HG03354 (cell line): Measurements from ENCODE around the gene DPYSL3.

ENCODE experiments used
- ATAC-seq: cut with Tn5 transposase; IDR thresholded peaks from one replicate; pipeline ENCODE4 v1.9.1; 2021; ENCODE audit warnings: mild to moderate bottlenecking; ENCODE audit not compliant: unreplicated experiment, poor library complexity, severe bottlenecking

Gene DPYSL3

GRCh38 chr5:147479949-147480348, 29.9 kb downstream of the DPYSL3 start:
- no peak for ATAC-seq

DNA sequence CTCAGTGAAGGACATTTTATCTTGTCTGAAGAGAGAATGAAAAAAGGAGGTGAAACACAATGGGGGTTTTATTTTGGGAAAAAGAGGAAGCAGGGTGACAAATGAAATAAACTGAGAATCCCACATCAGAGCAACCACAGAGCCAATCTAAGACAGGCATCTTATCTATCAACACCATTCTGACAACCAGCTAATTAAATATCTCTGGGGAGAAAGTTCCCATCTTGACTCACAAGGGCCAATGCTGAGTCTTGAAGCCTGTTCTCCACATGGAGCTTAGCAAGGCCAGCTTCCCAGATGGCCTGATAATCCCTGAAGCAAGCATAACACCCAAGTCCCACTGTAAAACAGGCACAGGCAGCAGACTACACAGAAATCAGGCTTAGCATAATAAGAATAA, 30.4 kb downstream of the DPYSL3 start:
- ATAC-seq, result no peak

DNA sequence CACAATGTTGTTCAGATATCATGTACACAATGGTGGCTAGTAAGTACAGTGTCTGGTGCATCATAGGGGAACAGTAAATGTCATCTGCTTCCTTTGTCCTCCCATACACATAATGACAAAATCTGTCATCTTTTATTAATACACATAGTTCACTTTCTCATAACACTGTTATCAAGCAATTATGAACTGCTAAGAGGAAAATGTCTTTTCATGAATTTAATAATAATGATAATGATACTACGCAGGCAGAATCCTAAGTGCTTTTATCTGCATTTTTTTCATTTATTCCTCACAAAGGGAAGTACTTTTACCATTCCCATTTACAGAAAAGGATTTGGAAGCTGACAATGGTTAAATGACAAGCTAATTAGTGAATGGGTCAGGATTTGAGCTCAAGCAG, 35.7 kb downstream of the DPYSL3 start:
- no peak for ATAC-seq

DNA sequence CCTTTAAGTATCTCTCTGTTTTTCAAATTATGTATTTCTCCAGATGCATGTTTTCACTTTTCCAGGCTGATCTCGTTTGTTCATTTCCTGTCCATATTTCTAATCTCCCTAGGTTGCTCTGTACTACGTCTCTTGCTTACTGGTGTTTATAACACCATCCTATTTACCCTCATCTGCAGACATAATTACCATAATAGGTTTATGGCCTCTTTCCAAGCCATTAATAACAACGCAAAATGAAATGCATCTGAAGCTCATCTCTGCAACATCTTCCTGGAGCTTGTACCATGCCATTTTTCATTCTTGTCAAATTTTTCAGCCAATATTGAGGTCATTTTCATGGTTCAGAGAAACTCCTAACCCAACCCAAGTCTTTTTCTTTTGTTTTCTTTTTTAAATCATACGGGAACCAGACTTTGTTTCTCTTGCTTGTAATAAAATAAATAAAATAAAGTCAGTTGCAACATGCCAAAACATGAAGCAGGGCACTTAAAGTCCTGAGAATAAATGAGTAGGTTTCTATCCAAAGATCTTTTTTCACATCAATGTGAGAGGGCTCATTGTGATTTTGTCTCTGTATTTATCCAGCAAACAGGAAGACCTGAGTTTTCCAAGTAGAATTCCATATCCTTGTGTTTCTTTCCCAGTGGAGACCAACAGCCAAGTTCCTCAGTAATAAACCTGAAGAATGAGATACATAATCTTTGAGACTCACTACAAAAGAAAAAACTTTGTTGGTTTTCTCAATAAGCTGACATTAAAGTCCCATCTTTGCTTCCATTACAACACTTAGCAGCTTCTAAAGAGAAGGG, 37.0 kb downstream of the DPYSL3 start:
- ATAC-seq, result no peak

DNA sequence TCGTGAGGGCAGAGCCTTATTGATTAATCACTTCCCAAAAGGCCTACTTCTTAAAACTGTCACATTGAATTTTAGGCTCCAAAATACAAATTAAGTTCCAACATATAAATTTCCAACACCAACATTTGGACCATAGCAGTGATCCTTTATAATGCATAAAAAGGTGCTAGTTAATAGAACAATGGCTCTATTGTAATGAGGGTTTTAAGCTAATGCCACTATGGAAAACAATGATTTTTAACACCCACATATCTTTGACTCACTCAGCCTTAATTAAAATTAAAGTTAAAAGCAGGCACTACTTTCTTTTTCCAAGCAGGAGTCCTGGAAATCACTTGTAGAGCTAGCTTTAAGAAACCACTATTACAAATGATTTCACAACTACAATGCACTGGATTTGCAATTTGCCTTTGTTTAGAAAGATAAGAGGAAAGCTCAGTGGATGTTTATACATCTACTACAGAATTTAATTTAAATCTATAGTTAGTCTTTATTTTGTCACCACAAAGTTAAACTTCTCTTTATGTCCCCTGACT, 41.8 kb downstream of the DPYSL3 start:
- no peak for ATAC-seq

- no peak for ATAC-seq
These were observed 43.4 kb downstream of the DPYSL3 start for GRCh38 chr5:147466360-147466980.

DNA sequence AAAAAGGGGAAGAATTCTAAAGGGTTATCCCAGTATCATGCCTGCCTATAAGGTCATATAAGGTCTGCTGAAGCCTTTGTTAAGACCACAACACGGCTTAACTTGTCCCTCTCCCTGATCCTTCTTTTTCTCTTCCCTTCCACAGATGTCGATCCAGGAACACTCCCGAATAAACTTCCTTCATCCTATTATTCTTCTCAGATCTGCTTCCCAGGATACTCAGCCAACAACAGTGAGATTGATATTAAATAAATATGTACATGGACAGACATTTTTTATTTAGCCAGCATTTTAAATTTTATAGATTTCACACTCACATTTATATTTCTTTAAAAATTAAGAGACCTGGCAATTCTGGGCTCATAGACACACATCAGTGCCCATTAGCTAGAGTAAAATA, 44.1 kb downstream of the DPYSL3 start:
- no peak for ATAC-seq

GRCh38 chr5:147464211-147464610, 45.7 kb downstream of the DPYSL3 start:
- peak; percentile 68 for ATAC-seq

GRCh38 chr5:147461915-147462314, 48.0 kb downstream of the DPYSL3 start:
- no peak for ATAC-seq

DNA sequence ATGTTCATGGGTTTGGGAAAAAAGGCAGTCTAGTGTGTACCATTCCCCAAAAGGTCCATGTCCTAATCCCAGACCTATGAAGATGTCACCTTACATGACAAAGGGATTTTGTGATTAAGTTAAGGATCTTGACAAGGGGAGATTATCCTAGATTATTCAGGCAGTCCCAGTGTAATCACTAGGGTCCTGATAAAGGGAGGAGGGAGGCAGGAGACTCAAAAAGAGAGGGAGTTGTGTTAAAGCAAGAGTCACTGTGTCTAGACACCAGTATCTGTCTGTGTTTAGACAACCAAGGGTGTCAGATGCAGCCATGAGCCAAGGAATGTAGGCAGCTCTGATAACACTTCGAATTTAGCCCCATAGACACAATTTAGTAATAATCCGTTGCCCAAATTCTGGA, 49.5 kb downstream of the DPYSL3 start:
- ATAC-seq, result no peak

GRCh38 chr5:147458581-147458980, 51.3 kb downstream of the DPYSL3 start:
- ATAC-seq, result no peak

DNA sequence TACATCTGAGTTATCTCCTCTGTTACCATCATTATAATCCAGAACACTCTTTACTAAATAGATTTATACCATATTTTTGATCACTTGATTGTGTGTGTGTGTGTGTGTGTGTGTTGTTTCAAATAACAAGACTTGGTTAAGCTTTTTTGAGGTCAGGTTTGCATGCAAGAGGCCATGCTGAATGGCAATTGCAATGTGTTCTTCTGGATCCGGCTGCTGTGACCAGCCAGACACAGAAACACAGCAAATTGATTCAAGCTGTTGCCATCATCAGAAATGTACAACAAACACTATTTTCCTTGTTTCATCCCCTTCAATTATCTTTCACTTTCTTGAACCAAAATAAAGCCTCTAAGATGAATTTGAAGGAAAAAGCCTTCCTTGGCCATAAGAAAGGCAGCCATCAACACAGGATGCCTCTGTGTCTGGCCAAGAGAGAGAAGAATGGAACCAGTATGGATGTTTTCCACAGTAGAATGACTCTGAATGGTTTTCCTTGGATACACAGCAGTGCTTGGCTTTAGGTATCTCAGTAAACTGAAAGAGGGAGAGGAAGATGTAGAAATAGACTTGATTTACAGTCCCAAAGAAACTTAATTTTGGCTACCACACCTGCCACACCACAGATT, 53.9 kb downstream of the DPYSL3 start:
- ATAC-seq, result no peak

GRCh38 chr5:147454996-147455677, 54.7 kb downstream of the DPYSL3 start:
- no peak for ATAC-seq

GRCh38 chr5:147453875-147454814, 55.7 kb downstream of the DPYSL3 start:
- ATAC-seq, result peak; percentile 88

GRCh38 chr5:147452165-147452811, 57.6 kb downstream of the DPYSL3 start:
- no peak for ATAC-seq

- ATAC-seq, result no peak
These were observed 58.7 kb downstream of the DPYSL3 start for GRCh38 chr5:147451193-147451592.

- no peak for ATAC-seq
These were observed 59.3 kb downstream of the DPYSL3 start for GRCh38 chr5:147450606-147451005.

DNA sequence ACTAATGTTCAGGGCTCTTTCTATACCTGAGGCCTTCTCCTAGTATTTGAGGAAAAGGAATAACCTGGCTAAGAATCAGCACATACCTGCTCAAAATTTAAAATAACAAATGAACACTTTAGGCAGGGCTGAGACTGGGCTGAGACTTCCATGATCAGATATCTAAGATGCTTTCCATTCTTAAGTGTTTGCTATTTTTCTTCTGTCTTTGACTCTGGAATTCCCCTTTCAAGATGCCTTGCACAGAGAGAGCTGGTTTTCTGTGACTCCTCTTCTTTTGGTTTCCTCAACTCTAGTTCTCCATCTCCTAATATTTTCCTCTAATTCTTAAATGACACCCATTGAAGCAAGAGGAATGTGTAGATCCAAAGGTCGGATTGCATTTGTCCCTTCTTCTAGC, 61.1 kb downstream of the DPYSL3 start:
- no peak for ATAC-seq

DNA sequence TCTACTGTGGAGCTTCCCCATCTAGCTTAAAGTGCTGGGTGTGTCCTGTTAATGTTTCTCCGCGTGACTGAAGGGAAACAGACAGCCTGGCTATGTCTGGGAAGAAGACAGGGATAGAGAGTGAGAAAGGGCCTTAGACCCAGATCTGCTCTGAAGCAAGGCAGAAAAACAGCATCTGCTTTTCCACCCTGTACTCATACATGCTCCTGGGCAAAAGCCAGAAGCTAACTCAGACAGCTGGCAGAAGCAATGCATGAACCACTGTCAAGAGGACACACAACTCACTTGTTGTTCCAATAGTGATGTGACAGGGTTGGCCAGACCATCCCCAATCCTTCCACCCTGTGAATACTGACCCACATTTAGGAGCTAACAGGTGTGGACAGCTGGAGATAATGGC, 63.3 kb downstream of the DPYSL3 start:
- no peak for ATAC-seq
